ENCODE data around the gene SNAP23. TPM values are rescaled to one million over a fixed set of nuclear protein-coding genes. Genes with fewer than 3 reads are reported as not detected.

The SNAP23 gene
- total and polyA plus RNA-seq, 2 of the 8 experiments (the other 6 are each of a cell fraction or from before 2014, with no cell fraction given) = 58.0 to 72.8 TPM

- no peak for TF ChIP-seq ASH2L (IDR thresholded peaks at IDR 0.05; ENCODE audit: low read length)
- TF ChIP-seq GTF2F1 (IDR thresholded peaks at IDR 0.05; ENCODE audit: borderline replicate concordance, low read depth, low read length) = no peak
- TF ChIP-seq CHD1 (IDR thresholded peaks at IDR 0.05; ENCODE audit: low read depth, low read length) = no peak
These were observed 15.6 kb downstream of the SNAP23 start (continued) for GRCh38 chr15:42511007-42511391.

Measured in H1 (cell line).